ENCODE measurements around the gene LTO1.

GRCh38 chr11:69657911-69658625 is 17.1 kb downstream of the LTO1 start:
- TF ChIP-seq, protein P1, sequence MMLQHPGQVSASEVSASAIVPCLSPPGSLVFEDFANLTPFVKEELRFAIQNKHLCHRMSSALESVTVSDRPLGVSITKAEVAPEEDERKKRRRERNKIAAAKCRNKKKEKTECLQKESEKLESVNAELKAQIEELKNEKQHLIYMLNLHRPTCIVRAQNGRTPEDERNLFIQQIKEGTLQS (CRISPR knock-in tag; conservative IDR thresholded peaks at IDR 0.05) = no peak
- TF ChIP-seq E2F4 (CRISPR knock-in tag; IDR thresholded peaks at IDR 0.05; ENCODE audit: borderline replicate concordance, low read depth) (no peak), CTCF (IDR thresholded peaks at IDR 0.05) (no peak), NR3C1 (CRISPR knock-in tag; conservative IDR thresholded peaks at IDR 0.05; ENCODE audit: low read depth) (no peak), EMX1 (CRISPR knock-in tag; IDR thresholded peaks at IDR 0.05) (no peak), ZNF512 (CRISPR knock-in tag; IDR thresholded peaks at IDR 0.05; ENCODE audit: borderline replicate concordance) (no peak)
